Prostate gland (tissue), 2 donors: Measurements from ENCODE around the gene MSMP. TPM values are rescaled to one million over a fixed set of nuclear protein-coding genes. Genes with fewer than 3 reads are reported as not detected.

Experiments used
- DNase-seq: peaks from one replicate; pipeline ENCODE4 v3.0.0-alpha.2; 2019; ENCODE audit warnings: low spot score
- H3K27ac ChIP-seq, 2 donors: fragments of 200-600 bp; sonication (generic); 2 replicates each; pipeline ENCODE4 v1.5.1; 2017 to 2019
- H3K27me3 ChIP-seq: fragments of 200-600 bp; sonication (generic); replicated peaks from 2 replicates; pipeline ENCODE4 v1.5.1; 2019; ENCODE audit not compliant: insufficient read depth
- H3K36me3 ChIP-seq, 2 donors: fragments of 200-600 bp; sonication (generic); 1 replicate in 1 of 2; 2 replicates in 1 of 2; pipeline versions ENCODE4 v1.5.1 to v1.8.1; 2017 to 2019
- H3K4me1 ChIP-seq: fragments of 200-600 bp; sonication (generic); replicated peaks from 2 replicates; pipeline ENCODE4 v1.5.1; 2019
- H3K4me3 ChIP-seq, 2 donors: fragments of 200-600 bp; sonication (generic); 2 replicates each; pipeline ENCODE4 v1.5.1; 2017 to 2019
- H3K9me3 ChIP-seq: fragments of 200-600 bp; sonication (generic); 2 replicates; pipeline ENCODE4 v1.5.1; 2017
- CTCF ChIP-seq, 4 experiments: fragments of 200-600 bp in 2 of 4; fragments of 450-650 bp in 2 of 4; sonication (generic) in 2 of 4; IDR thresholded peaks; 1 replicate in 3 of 4; 2 replicates in 1 of 4; pipeline ENCODE4 v1.5.1; 2016 to 2019; ENCODE audit warnings: antibody characterized with exemption in 4 of 4, mild to moderate bottlenecking in 2 of 4, moderate library complexity in 2 of 4
- POLR2A ChIP-seq: fragments of 450-650 bp; IDR thresholded peaks from one replicate; pipeline ENCODE4 v1.6.1; 2016; ENCODE audit warnings: antibody characterized with exemption, mild to moderate bottlenecking
- POLR2AphosphoS5 ChIP-seq: sonication (generic); formaldehyde crosslinking; IDR thresholded peaks from one replicate; pipeline ENCODE4 v1.6.1; 2017; ENCODE audit warnings: antibody characterized with exemption
- WGBS: methylation state at CpG from one replicate; pipeline ENCODE4 v1.1.5; 2018; 5-methylcytosine and 5-hydroxymethylcytosine counted together
- intact Hi-C: fragments of 100-400 bp; cut with DNase I; formaldehyde crosslinking; loops from one replicate; pipeline ENCODE4 v1.14.2; 2022
- total RNA-seq, 2 donors: library from RNA; depleted of rRNA; stranded (reverse); fragments of >200 nt; gene quantifications; one replicate each; pipeline ENCODE4 v1.1.0, GENCODE V29; 2016

MSMP gene
- not detected for total RNA-seq

DNA sequence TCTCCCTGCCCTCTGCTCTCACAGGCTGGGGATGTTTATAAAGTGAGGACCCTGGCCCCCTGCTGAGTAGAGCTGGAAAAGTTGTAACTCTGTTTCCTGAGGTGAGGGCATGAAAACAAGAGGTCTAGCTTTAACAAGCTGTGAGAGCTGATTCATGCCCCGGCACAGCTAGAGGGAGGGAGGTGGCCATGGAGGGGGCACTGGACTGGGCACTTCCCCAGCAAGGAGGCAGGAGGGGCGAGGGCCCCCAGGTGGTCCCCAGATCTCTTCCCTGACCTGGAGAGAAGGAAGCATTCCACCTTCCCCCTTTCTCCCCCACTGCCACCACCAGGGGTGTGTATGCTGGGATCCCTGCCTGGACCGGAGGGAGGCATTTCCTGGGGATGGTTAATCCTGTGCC, at the start of gene MSMP:
Gene MSMP (minus strand): TSS at position 13 of the 400 bp plus-strand sequence. CDS start 147 bp downstream, outside the sequence.
- DNase-seq, result no peak
- no peak within 1 kb of the TSS for H3K27ac ChIP-seq
- intact Hi-C loops, result no loop called here
- H3K27me3 ChIP-seq, result no peaks in the 10 kb centered on the region
- H3K36me3 ChIP-seq, result peaks cover 0 to 11% of the 10 kb centered on the region in 2 donors
- peaks cover 5% of the 10 kb centered on the region for H3K4me1 ChIP-seq
- no peak within 1 kb of the TSS for H3K4me3 ChIP-seq
- no peaks in the 10 kb centered on the region for H3K9me3 ChIP-seq
- 49% methylated on average over 3 of the region's 3 CpGs for WGBS
- TF ChIP-seq CTCF (IDR thresholded peaks at IDR 0.05) (no peak), POLR2AphosphoS5 (no peak), POLR2A (no peak)

- WGBS, result 92% methylated on average over 13 of the region's 13 CpGs
- no peak overlapping the region for H3K27ac ChIP-seq
- DNase-seq, result no peak
- H3K4me1 ChIP-seq, result no peaks in the 10 kb centered on the region
- TF ChIP-seq POLR2AphosphoS5 (no peak), POLR2A (no peak), CTCF (IDR thresholded peaks at IDR 0.05) (no peak)
- intact Hi-C loops, result no loop called here
- H3K4me3 ChIP-seq, result no peak overlapping the region
- no peaks in the 10 kb centered on the region for H3K36me3 ChIP-seq
- H3K27me3 ChIP-seq, result no peaks in the 10 kb centered on the region
- no peaks in the 10 kb centered on the region for H3K9me3 ChIP-seq
Measured at GRCh38 chr9:35801328-35802128, 47.5 kb upstream of the MSMP start.

DNA sequence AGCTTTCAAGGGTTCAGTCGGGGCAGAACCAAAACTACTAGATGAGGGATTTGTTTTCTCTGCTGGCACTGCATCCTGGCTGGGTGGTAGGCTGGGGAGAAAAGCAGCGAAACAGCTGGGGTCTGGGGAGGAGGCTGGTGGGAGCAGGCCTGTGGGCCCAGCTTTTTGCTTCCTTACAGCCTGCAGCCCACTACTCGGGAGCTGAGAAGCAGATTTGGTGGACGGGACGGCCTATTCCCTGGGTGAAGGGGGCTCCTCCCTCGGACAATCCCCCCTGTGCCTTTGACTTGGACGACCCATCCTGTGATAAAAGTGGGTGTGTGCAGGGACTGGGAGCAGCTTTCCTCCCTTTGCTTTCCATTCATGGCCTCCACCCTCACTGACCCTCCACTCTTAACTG, 46.5 kb upstream of the MSMP start:
- Histone ChIP-seq H3K27ac (no peak overlapping the region), H3K4me3 (no peak overlapping the region), H3K9me3 (no peaks in the 10 kb centered on the region), H3K36me3 (no peaks in the 10 kb centered on the region), H3K4me1 (no peaks in the 10 kb centered on the region), H3K27me3 (no peaks in the 10 kb centered on the region)
- 86% methylated on average over 7 of the region's 7 CpGs for WGBS
- TF ChIP-seq CTCF (IDR thresholded peaks at IDR 0.05) (no peak), POLR2AphosphoS5 (no peak), POLR2A (no peak)
- DNase-seq, result no peak
- intact Hi-C loops, result no loop called here

- intact Hi-C loops, result no loop called here
- 87% methylated on average over 4 of the region's 4 CpGs for WGBS
Measured at GRCh38 chr9:35798658-35799374, 44.7 kb upstream of the MSMP start.

More at GRCh38 chr9:35798658-35799374, 44.7 kb upstream of the MSMP start:
- no peaks in the 10 kb centered on the region for H3K9me3 ChIP-seq
- DNase-seq, result no peak
- H3K27ac ChIP-seq, result no peak overlapping the region
- H3K36me3 ChIP-seq, result no peaks in the 10 kb centered on the region
- no peaks in the 10 kb centered on the region for H3K4me1 ChIP-seq
- no peaks in the 10 kb centered on the region for H3K27me3 ChIP-seq
- TF ChIP-seq POLR2A (no peak), POLR2AphosphoS5 (no peak), CTCF (IDR thresholded peaks at IDR 0.05) (no peak)
- no peak overlapping the region for H3K4me3 ChIP-seq
